ENCODE measurements around the gene MUC13.

MUC13 gene

DNA sequence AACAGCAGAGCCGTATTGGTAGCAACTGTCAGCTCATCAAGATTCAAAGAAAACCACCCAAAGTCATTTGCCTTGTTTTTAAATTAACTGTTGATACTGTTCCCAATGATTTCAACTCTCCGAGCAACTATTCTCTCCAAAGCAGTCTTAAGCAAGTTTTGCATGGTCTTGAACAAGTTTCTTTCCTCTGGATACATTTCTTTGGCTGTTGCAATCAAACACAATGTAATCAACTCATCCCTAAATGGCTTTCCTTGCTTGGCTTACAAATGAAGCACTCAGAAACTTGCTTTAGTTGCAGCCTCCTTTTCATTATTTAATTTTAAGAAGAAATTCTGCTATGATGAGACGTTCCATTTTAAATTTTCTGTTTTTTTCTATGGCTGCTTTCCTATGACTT lies 15.5 kb upstream of the MUC13 start:
- DNase-seq (ENCODE audit: low read depth in 2 of 2): no peak

DNA sequence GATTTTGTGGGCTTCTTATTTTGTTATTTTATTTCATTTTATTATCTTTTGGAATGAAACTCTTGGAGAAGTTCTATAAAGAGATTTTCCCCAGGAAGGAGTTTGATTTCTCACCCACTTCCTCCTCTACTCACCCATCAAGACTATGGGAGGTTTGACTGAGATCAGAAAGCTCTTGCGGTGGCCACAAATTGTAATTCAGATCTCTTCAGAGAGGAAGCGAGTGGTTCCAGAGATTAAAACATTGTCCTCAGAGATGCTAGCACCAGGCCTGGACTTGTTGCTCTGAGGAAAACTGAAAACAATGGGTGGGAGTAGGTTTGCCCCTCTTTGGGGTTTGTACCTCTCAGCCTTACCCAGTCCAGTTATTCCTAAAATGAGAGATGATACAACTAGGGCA lies 8.1 kb upstream of the MUC13 start:
- no peak for DNase-seq (ENCODE audit: low read depth in 2 of 2)

DNA sequence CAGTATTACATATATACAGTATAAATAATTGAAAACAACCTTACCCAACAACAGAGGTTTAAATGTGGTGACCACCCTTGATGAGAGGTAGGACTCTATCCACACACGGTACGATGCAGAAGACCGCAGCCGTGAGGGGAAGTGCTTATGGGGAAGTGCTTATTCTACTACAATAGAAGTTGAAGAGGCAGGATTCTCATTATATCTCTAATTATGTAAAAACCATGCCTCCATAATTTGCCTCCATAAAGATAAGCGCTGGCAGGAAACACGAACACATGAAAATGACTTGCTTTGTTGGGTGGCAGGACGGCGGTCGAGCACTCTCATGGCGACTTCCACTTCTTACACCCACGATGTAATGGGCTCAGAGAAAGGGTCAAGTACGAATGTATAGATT lies 7.2 kb upstream of the MUC13 start:
- no peak for DNase-seq (ENCODE audit: low read depth in 2 of 2)

DNA sequence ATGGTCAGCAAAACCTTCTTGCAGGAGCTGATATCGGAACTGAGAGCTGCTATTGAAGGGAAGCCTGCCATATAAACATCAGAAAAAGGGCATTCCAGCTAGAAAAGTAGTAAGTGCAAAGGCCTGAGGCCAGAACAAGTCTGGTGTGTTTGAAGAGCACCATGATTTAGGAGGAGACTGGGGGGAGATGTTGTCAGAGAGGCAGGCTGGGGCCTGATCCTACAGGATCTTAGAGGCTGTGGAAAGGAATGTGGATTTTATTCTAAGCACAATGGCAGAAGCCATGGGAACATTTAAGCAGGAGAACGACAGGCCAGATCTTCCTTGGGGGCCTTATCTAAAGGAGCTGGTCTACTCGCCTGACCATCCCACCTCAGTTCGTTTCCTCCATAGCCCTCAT lies 5.1 kb upstream of the MUC13 start:
- no peak for DNase-seq (ENCODE audit: low read depth in 2 of 2)

DNA sequence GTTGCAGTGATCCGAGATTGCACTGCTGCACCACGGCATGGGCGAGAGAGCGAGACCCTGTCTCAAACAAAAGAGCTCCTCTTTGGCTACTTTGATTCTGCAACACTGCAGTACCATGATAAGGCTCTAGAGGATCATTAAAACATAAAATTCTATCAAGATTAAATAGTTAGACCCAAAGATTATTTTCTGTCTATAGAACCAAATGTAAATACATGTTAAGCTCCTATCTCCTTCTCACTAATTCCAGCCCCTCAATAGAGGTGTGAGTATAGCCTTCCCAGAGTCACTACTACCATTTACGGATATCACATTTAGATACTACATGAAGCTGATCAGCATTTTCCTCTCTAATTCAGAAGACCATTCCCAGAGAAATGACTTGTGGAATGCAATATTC lies 4.3 kb upstream of the MUC13 start:
- no peak for DNase-seq (ENCODE audit: low read depth in 2 of 2)

DNA sequence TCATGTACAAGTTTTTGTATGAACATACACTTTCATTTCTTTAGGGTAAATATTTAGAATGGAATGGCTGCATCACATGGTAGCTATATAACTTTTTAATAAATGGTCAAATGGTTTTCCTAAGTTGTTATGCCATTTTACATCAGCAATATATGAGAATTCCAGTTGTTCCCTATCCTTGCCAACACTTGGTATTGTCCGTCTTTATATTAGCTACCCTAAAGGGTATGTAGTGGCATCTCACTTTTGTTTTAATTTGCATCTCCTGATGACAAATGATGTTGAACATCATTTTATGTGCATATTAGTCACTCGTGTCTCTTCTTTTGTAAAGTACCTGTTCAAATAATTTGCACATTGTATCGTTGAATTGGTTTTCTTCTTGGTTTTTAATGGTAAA lies 2.5 kb upstream of the MUC13 start:
- DNase-seq (ENCODE audit: low read depth in 2 of 2): no peak

DNA sequence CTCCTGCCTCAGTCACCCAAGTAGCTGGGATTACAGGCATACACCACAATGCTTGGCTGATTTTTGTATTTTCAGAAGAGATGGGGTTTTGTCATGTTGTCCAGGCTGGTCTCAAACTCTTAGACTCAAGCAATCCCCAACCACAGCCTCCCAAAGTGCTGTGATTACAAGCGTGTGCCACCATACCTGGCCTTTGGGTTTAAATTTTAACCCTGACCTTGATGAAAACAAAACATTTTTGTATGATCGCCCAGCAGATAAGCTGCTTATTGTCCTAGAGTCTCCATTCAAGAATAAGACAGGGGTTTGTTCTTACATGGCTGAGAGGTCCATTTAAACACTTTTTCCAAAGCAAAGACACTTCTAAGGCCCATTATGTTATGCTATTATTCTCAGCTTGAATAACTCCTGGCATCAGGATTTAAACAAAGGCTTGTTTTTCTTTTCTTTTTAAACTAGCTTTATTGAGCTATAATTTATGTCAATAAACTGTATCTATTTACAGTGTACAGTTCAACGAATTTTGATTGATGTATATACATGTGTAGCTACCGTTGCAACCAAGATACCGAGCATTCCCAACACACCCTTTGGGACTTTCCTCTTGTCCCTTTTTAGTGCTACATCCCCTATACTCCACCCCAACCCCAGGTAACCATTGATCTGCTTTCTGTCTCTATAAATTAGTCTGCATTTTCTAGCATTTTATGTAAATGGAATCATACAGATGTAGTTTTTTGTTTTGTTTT lies 1.4 kb upstream of the MUC13 start:
- no peak for DNase-seq (ENCODE audit: low read depth in 2 of 2)

DNA sequence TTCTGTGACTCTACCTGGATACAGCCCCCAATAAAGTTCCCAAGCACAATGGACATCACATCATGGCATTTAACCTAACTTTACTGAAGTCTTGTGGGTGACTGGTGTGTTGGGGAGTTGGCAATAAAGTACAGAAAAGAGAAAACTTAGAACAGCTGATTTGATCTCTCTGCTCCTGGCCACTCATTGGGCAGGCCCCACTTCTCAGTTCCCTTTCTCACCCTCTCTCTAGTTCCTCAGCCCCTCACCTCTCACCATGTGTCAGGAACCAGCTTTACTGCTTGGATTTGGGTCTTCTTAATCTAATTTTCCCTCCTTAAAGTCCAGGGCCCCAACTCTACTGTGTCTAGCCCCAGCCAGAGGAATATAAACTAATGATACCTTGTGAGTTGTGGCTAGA lies 713 bp upstream of the MUC13 start:
- DNase-seq (ENCODE audit: low read depth in 2 of 2): no peak

DNA sequence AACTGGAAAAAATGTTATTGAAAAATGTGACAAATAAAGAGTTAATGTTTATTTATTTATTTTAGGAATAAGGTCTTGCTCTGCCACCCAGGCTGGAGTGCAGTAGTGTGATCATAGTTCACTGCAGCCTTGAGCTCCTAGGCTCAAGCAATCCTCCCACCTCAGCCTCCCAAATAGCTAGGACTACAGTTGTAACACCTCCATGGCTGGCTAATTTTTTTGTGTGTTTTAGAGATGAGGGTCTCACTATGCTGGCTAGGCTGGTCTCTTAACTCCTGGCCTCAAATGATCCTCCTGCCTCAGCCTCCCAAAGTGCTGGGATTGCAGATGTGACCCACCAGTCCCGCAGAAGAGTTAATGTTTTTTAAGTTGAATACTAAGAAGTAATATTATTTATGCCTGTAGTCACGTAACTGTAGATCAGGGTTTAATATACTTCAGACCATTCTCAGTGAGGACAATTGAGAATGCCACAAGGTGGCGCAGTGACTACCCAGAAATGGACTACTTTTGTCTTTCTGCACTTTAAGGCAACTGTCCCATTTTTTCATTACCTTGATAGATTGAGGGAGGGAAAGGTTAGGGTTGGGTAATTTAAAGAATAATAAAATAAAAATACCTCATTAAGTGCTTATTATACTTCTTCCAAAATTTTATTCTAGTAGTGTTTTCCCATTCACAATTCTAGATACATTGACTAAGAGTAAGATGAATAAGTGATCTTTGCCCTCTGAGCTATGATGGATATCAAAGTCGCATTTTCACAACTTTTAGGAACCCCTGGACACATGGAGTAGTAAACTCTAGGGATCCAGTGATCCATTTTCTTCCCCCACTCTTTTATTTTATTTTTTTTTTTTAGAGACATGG lies 6.0 kb downstream of the MUC13 start:
- peak; percentile 18 to 40 for DNase-seq (ENCODE audit: low read depth in 2 of 2)

DNA sequence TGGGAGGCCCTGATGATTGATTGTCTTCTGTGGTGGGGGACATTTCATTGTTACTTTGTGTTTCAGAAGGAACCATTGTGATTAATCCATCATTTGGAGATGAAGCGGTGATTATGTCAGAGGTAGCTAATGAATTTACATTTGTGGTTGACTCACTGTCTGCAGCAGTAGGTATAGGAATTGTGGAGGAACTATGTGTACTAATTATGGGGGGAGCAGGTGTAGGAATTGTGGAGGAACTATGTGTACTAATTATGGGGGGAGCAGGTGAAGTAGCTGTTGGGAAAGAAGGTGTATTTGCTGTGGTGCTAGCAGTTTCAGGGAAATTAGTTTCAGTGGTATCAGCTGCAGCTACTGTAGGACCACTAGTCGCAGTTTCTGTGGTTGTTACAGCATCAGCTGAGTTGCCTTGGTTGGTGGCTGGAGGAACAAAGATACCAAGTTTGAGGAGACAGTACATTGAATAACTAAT lies 6.9 kb downstream of the MUC13 start:
- no peak for DNase-seq (ENCODE audit: low read depth in 2 of 2)

DNA sequence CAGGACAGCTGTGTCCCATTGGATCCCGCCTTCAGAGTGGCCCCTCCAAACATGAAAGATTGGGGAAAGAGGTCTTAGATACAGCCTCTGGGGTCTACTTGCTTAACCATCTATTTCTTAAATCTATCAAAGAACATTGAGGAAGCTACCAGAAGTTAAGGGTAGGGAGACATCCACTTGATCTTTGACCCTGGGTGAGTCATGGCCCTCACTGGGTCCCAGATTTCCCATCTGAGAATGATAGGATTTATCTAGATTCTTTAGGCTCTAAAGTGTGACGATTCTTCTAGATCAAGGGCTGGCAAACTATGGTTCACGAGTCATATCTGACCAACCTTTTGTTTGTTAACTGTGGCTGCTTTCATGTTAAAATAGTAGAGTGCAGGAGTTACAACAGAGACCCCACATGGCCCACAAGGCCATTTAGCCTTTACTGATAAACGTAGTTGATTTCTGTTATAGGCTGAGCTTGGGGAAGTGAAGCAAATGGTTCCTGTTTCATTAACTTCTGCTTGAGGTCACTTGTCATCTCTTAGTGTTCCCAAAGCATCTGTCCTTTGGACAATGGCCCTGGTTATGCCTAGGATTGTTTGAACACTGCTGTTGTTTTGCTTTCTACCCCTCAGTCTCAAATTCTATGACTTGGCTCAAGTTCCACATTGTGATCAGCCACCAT lies 8.0 kb downstream of the MUC13 start:
- no peak for DNase-seq (ENCODE audit: low read depth in 2 of 2)

DNA sequence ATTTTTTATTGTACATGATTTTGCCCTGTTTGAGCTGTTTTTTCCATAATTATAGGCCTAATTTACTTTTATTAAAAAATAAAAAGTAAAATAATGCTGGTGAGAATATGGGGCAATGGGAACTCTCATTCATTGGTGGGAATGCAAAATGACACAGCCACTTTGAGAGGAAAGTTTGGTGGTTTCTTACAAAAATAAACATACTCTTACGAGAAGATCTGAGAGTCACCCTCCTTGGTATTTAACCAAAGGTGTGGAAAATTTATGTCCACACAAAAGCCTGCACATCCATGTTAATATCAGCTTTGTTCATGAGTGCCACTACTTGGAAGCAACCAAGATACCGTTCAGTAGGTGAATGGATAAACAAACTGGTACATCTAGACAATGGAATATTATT lies 9.8 kb downstream of the MUC13 start:
- DNase-seq (ENCODE audit: low read depth in 2 of 2): no peak

DNA sequence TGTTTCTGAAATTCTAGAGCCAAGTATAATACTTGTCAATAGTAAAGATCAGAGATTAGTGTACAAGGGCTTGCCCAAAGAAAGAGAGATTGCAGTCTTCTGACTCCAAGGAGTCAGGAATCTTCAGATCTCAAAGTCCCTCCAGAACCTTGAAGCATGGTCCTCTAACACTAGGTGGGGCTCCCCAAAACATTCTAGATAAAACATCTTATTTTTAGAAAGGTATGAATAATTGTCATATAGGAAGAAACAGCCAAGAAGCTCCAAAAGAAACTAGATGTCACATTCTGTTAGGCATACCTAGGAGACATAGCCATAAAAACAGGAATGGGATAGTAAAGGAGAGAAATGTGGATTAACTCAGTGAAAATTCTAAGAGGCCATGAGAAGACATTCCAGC lies 10.7 kb downstream of the MUC13 start:
- no peak for DNase-seq (ENCODE audit: low read depth in 2 of 2)

DNA sequence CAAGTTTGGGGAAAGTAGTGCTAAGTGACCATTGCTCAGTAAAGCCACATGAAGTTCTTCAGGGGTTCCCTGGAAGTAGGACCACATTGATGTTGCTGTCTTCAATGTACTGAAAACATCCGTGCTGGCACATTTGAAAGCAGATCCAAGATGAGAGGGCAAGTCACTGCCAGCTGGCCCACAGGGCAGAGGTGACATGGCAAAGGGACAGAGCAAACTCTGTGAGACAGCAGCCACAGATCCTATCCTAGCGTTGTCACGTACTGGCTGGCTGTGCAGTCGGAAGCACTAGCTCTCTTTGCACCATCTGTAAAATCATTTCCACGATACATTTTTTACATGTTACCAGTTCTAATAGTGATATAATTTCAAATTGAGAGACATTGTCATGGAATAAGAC lies 13.8 kb downstream of the MUC13 start:
- no peak for DNase-seq (ENCODE audit: low read depth in 2 of 2)

DNA sequence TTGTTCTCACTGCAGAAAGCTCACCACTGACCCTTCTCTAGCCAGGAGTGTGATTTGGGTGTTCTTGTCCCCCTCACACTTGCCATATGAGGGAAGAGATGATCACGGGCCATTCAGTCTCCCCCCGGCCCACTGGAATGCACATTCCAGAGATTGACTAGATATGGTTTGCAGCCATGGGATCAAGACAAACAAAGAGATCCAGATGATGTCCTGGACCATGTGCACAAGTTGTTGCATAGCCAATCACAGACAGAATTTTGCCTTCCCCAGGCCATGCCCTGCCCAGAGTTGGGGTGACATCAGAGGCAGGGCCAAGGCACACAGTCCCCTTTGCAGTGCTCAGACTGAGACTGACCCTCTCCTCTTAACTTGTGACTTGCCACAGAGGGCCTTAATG lies 14.8 kb downstream of the MUC13 start:
- DNase-seq (ENCODE audit: low read depth in 2 of 2): no peak

DNA sequence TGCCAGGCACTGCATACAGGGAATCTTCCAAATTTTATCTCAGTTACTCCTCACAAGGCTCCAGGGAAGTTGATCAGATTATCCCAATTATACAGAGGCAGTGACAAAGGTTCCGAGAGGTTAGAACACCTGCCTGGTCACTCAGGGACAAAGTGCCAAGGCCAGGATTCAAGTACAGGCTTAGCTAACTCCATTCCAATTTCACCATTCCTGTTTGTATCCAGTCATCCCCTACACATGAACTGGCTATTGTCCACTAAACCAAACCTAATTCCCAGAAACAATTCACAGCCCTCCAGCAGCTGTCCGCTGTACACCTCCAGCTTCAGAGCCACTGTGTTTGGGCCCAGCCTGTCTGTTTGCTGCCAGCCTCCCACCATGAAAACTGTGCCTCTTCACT lies 16.0 kb downstream of the MUC13 start:
- DNase-seq (ENCODE audit: low read depth in 2 of 2): no peak

DNA sequence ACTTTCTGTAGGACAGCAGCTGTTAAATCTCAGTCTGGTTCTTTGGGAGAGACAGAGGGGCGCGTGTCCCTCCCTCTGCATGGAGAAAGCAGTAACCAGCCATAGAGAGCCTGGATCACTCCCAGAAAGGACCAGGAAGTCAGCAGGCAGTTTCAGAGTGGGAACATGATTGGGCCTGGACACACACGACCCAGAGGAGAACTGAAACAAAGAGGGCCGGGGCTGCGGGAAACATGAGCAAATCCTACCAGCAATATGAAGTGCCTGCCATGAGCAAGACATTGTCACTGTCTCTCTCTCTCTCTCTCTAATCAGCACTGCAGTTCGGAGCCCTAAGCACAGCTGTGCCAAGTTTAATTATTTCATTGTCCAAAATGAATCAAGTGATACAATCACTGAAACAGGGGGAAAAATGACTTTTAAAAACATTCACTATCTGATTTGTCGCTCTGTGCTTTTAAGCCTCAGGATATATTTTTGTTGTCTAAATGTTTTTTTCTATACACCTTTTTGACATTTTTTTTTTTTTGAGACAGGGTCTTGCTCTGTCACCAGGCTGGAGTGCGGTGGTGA lies 17.6 kb downstream of the MUC13 start:
- no peak for DNase-seq (ENCODE audit: low read depth in 2 of 2)

DNA sequence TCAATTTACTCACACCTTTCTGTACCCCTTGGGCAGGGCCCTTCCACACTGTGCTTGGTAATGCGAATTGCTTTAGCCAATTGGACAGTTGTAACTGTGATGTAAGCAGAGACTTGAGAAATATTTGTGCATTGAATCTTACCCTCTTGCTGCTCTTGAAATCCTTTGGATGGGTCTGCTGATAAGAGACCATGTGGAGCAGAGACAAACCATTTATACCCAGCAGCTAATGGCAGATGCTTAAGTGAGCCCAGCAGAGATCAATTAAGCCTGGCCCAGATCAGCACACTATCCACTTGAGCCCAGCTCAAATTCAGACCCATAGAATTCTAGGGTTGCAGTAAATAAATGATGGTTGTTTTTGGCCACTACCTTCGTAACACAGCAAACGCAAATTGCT lies 19.3 kb downstream of the MUC13 start:
- no peak for DNase-seq (ENCODE audit: low read depth in 2 of 2)

DNA sequence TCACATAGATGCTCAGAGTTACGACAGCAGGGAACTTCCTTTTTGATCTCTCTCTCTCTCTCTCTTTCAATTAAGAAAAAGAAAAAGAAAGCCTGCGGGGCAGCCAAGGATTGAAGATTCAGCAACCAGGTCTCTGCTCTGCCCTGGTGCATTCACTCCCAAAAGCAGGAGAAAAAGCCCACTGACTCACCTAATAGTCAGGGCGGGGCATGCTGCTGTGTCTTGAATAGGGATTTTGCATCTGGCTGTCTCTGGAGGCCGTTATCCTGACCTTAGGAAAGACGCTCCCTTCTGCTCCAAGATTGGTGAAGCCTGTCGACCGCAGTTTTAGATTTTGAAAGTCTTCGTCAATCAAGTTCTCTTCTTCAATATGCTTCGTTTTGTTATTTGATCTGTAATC lies 26.6 kb downstream of the MUC13 start:
- no peak for DNase-seq (ENCODE audit: low read depth in 2 of 2)

DNA sequence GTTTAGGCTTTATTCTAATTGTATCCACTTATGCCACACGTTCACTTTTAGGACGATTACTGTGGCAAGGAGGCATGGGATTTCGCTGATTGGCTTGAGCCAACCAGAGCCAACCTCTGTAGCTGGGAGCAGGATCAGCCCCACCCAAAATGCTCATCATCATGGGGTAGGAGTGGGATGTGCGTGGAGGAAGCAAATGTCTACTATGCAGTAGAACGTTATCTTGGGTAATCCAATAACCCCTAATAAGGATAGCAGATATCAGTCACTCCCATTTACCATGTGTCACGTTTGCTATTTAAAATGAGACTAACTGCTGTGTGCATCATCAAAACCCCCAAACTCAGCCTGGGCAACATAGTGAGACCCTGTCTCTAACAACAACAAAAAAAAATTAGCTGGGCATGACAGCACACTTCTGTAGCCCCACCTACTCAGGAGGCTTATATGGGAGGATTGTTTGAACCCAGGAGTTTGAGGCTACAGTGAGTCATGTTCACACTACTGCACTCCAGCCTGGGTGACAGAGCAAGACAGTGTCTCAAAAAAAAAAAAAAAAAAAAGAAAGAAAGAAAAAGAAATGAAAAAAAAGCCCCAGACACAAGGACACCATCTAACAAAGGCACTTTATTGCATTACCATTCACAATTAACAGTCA lies 29.6 kb downstream of the MUC13 start:
- no peak for DNase-seq (ENCODE audit: low read depth in 2 of 2)

DNA sequence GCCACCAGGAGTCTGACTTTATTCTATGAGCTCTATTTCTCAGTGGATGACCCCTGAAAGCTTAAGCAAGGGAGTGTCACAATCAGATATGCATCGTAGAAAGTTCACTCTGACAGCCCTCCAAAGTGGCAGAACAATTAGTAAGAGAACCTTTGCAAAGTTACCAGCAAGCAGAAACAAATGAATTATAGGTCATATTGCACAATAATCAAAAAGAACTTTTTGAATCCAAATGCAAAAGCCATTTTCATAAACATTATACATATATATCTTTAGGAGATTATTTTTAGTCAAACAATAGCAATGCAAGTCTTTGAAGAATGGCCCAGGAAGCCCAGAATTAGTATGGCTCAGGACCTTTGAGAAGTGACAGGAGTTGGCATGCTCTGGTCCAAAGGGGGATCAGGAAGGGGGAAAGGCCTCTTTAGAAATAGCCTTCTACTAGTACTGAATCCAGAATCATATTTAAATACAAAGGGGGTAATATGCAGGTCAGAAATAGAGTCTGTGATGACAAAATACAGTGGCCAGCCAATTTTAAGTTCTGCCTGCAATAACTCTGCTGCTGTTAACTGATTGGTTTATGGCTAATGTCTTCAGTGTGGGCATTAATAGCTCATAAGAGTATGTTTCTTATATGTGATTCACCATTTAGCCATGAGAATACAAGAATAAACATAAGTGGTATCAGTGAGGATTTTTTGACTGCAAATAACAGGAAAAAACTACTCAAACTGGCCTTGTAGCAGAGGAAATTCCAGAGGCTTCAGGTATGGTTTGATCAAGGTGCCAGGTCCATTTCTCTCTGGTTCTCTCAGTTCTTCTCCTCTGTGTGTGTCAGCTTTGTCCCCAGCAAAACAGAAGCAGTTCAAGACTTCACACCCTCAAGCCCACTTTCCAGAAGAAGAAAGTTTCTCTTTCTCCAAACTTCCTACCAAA lies 30.4 kb downstream of the MUC13 start:
- DNase-seq (ENCODE audit: low read depth in 2 of 2): no peak

Data from stimulated activated CD8-positive, alpha-beta memory T cell treated with anti-CD3 and anti-CD28 coated beads, Interleukin-2, amount 100 ng/mL, for 48 hours (primary cell).